HG03469 (cell line): ENCODE data around the gene PRR13.
"Not testable (repeated sequence)": the region's sequence is repeated elsewhere in the genome, so short reads cannot be mapped to it uniquely, and the experiment has no call there.

Source experiments
- ATAC-seq: cut with Tn5 transposase; IDR thresholded peaks from one replicate; pipeline ENCODE4 v1.9.1; 2021; ENCODE audit warnings: mild to moderate bottlenecking, moderate library complexity, moderate number of reproducible peaks; ENCODE audit not compliant: unreplicated experiment

The PRR13 gene

DNA sequence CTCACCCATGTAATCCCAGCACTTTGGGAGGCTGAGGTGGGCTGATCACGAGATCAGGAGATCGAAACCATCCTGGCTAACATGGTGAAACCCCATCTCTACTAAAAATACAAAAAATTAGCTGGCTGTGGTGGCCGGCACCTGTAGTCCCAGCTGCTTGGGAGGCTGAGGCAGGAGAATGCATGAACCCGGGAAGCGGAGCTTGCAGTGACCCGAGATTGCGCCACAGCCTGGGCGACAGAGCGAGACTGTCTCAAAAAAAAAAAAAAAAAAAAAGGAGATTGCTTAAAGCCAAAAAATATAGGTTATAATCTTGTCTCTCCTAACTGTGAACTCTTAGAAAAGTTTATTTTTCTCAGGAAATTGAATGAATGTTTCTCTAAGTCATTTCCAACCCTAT lies 6.2 kb upstream of the PRR13 start:
- not testable (repeated sequence) for ATAC-seq

DNA sequence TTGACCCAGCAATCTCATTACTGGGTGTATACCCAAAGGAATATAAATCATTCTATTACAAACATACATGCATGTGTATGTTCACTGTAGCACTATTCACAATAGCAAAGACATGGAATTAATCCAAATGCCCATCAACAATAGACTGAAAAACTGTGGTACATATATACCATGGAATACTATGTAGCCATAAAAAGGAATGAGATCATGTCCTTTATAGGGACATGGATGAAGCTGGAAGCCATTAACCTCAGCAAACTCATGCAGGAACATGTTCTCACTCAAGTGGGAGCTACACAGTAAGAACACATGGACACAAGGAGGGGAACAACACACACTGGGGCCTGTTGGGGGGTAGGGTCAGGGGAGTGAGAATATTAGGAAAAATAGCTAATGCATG lies 2.0 kb upstream of the PRR13 start:
- ATAC-seq, result not testable (repeated sequence)

- ATAC-seq, result no peak
Measured at GRCh38 chr12:53443955-53444354, 2.4 kb downstream of the PRR13 start.

DNA sequence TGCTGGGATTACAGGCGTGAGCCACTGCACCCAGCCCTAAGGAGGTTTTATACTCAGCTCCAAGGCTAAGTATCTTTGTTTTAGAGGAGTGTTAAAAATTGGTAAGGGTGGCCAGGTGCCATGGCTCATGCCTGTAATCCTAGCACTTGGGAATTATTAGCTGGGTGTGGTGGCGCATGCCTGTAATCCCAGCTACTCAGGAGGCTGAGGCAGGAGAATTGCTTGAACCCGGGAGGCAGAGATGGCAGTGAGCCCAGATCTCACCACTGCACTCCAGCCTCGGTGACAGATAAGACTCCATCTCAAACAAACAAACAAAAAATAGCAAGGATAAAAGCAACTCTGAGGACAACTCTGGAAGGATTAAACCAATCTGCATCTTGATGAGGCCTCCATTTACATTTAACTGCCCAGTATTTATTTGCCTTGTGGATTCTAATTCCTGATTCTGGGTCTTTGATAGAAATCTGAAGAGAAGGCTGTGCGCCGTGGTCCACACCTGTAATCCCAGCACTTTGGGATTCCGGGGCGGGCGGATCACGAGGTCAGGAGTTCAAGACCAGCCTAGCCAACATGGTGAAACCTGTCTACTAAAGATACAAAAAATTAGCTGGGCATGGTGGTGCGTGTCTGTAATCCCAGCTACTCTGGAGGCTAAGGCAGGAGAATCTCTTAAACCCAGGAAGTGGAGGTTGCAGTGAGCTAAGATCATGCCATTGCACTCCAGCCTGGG lies 3.2 kb downstream of the PRR13 start:
- not testable (repeated sequence) for ATAC-seq

DNA sequence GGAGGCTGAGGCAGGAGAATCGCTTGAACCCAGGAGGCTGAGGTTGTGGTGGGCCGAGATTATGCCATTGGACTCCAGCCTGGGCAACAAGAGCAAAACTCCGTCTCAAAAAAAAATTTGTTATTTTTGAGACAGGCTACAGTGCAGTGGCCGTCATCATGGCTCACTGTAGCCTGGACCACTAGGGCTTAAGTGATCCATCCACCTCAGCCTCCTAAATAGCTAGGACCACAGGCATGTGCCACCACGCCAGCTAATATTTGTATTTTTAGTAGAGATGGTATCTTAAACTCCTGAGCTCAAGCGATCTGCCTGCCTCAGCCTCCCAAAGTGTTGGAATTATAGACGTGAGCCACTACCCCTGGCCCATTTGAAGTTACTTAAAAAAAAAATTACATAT lies 9.4 kb downstream of the PRR13 start:
- ATAC-seq, result no peak

DNA sequence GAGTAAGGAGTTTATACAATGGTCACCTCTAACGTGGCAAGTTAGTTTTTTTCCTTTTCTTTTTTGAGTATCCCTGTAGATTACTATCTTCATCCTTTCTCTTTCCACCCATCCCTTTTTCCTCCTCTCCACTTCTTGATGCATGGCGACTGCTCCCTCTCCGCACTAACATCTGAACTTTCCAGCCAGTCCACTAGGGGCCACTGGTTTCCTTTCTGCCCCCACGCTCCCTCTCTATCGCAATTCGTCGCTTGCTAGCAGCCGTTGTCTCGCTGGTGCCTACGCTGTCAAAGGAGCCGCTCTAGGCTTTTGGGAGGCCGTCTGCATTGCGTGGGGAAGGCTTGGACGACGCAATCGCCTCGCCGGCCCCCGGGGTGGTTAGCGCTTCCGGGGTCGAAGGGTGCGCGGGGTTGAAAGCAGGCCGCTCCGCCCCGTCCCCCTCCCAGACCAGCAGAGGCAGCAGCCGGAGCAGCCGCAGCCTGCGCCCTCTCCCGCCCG lies 10.2 kb downstream of the PRR13 start, which contains the start of gene PCBP2:
PCBP2 (plus strand) TSS at position 442 of the 498 bp plus-strand sequence. CDS start 2,699 bp downstream, outside the sequence.
- peak; percentile 89 for ATAC-seq

GRCh38 chr12:53452159-53453077 lies 10.9 kb downstream of the PRR13 start:
- no peak for ATAC-seq

DNA sequence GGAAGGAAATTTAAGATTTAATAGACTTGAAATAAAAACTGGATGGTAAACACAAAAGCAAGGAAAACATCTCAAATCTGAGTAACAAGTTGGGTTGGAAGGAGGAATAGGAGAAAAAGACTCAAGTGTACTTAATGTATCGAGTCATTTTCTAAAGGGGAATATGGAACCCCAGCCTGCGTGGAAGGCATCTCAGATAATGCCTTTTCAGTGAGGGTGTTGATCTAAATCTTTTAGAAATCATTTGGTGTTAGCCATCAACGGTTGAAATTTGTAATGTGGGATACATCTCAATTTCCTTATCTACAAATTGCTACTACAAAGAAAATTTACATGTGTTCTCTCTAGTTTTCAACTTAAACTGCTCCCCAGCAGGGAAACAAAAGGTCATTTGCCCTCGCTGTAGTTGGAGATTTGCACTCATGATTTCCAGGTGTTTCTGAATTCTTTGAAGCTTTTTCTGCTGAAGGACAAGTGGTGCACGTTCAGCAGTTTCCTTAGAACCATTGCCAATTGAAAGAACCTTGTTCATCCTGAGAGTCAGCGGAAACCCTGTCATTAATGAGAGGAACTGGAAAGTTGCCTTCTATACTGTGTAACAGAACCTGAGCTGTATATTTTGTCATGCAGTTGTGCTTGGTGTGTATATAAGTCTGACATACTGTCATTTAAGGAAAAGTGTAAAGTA lies 12.6 kb downstream of the PRR13 start:
- ATAC-seq, result no peak

DNA sequence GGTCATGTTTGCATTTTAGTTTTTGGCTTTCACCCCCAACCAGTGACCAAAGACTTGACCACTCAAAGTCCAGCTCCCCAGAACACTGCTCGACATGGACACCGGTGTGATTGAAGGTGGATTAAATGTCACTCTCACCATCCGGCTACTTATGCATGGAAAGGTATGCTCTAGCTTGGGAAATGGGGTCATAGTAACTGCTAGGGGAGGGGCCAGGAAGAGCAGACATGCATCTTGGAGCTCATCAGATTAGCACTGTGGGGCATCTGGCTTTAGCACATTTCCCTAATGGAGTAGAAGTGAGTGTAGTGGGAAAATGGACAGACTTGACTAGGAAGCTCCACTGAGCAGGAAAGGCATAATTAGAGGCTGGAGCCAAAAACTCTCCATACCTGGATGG lies 13.2 kb downstream of the PRR13 start:
- no peak for ATAC-seq

DNA sequence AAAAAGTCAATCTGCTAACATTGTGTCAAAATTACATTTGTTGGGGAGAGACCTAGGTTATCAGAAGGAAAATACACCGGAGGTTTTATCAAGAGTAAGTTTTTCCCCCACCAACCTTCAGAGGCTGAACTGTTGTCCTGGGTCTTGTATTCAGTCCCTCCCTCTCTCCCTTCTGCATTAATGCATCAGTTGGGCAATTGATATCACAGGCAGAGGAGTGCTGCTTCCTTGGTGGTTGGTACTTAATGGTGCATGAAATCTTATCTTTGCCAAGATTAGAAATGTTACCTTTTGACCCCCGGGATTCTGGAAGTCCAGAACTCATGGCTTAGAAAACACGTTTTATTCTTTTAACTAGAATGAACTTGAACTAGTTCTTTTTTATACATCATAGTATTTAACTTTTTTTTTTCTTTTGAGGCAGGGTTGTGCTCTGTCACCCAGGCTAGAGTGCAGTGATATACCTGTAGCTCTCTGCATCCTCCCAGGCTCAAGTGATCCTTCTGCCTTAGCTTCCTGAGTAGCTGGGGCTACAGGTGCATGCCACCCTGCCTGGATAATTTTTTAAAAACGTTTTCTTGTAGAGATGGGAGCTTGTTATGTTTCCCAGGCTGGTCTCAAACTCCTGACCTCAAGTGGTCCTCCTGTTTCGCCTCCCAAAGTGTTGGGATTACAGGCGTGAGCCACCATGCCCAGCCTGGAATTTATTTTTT lies 15.3 kb downstream of the PRR13 start:
- no peak for ATAC-seq

DNA sequence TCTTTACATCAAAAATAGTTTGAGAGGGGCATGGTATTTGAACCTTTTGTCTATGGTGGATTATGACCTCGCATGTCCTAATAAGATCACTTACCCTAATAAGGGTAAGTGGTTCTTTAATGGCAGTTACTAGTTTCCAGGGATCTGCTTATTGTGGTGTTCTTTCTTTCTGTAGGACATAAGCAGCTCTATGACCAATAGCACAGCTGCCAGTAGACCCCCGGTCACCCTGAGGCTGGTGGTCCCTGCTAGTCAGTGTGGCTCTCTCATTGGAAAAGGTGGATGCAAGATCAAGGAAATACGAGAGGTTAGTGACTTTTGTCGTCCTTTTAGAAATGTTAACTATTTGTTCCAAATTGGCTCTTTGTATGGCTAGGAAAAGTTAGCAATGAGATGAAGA lies 17.6 kb downstream of the PRR13 start:
- ATAC-seq, result no peak

- ATAC-seq, result no peak
Measured at GRCh38 chr12:53461059-53461458, 19.5 kb downstream of the PRR13 start.

DNA sequence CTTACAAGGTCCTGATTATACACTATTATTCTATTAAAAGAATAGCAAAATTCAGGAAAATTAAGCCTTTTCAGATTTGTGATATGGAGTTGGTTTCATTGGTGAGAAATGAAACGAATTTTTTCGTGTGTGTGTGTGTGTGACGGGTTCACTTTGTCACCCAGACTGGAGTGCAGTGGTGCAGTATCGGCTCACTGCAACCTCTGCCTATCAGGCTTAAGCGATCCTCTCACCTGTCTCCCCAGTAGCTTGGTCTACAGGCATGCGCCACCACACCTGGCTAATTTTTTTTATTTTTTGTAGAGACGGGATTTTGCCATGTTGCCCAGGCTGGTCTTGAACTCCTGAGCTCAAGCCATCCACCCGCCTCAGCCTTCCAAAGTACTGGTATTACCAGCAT lies 20.1 kb downstream of the PRR13 start:
- ATAC-seq, result no peak

- no peak for ATAC-seq
Measured at GRCh38 chr12:53462935-53463334, 21.4 kb downstream of the PRR13 start.

GRCh38 chr12:53463802-53464560 lies 22.4 kb downstream of the PRR13 start:
- no peak for ATAC-seq

DNA sequence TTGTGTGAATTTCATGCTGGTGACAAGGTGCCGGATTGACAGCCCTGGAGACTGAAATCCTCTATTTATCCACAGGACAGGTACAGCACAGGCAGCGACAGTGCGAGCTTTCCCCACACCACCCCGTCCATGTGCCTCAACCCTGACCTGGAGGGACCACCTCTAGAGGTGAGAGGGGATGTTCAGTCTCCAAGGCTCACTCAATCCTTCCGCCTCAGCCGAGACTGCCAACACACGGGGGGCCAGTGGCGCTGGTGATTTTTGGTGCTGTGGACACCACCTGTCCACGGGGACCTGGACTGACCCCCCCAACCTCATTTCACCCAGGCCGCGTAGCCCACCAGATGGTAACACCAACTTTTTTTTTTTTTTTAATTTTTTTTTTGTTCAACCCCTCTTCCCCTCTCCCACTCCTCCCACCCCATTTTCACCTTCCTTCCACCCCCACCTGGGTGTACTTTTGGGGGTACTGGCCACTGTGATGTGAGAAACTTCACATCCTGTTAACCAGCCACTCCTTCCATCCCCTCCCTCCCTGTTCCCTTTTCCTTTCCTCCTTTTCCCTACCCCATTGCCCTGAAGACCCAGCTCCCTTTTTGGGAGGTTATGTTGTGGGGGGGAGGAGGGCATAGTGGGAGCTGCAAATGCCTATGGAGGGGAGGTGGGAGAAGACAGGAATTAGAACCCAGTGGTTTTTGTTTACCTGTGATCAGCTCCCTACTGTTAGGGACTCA lies 23.3 kb downstream of the PRR13 start:
- ATAC-seq, result no peak

- ATAC-seq, result no peak
Measured at GRCh38 chr12:53465679-53466078, 24.1 kb downstream of the PRR13 start.

GRCh38 chr12:53466640-53467039 lies 25.1 kb downstream of the PRR13 start:
- no peak for ATAC-seq

- ATAC-seq, result no peak
Measured at GRCh38 chr12:53467082-53467481, 25.5 kb downstream of the PRR13 start.
